H1 (cell line): ENCODE results near the gene EIPR1.

ENCODE experiments used
- CREB1 ChIP-seq: IDR thresholded peaks from 2 replicates; pipeline ENCODE4 v1.6.1; 2012; ENCODE audit warnings: inconsistent platforms
- GTF2F1 ChIP-seq: IDR thresholded peaks from 2 replicates; pipeline ENCODE4 v1.6.1; 2012; ENCODE audit warnings: low read depth, low read length, improper control_type of control experiment, borderline replicate concordance
- SIN3A ChIP-seq, 2 experiments: IDR thresholded peaks in 1 of 2; conservative IDR thresholded peaks in 1 of 2; 2 replicates each; pipeline ENCODE4 v1.6.1; 2011 to 2012; ENCODE audit warnings: low read length in 2 of 2, improper control_type of control experiment in 1 of 2, low read depth in 1 of 2, mild to moderate bottlenecking in 1 of 2
- TAF1 ChIP-seq: IDR thresholded peaks from 2 replicates; pipeline ENCODE4 v1.6.1; 2011; ENCODE audit warnings: mild to moderate bottlenecking, low read depth, low read length
- TF ChIP-seq, protein P1 (sequence below), 3 experiments: IDR thresholded peaks; 1 replicate in 2 of 3; 2 replicates in 1 of 3; pipeline versions ENCODE4 v1.5.1 to v1.6.1; 2011; ENCODE audit warnings: low read length in 3 of 3, mild to moderate bottlenecking in 3 of 3, inconsistent platforms in 2 of 3, low read depth in 1 of 3, moderate library complexity in 1 of 3; ENCODE audit not compliant: insufficient read depth in 1 of 3; ENCODE audit errors: control extremely low read depth in 1 of 3

DNA sequence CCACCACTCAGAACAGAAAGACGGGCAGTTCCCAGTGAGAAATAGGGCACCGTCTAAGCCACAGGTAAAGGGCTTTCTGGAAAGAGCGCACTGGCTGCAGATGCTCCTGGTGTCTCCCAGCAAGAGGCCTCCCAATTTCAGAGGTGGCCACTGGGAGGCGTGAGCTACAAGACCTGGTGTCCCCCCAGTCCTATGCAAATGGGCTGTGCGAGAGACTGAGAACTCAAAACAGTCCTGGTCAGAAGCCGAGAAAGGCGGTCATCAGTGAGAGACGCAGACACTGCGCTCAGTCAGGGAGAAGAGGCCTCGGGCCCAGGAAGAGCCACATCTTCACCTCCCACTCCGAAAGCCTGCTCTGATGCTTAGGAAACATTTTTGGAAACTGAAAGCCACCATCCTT, 179.5 kb downstream of the EIPR1 start:
- TF ChIP-seq, protein P1, sequence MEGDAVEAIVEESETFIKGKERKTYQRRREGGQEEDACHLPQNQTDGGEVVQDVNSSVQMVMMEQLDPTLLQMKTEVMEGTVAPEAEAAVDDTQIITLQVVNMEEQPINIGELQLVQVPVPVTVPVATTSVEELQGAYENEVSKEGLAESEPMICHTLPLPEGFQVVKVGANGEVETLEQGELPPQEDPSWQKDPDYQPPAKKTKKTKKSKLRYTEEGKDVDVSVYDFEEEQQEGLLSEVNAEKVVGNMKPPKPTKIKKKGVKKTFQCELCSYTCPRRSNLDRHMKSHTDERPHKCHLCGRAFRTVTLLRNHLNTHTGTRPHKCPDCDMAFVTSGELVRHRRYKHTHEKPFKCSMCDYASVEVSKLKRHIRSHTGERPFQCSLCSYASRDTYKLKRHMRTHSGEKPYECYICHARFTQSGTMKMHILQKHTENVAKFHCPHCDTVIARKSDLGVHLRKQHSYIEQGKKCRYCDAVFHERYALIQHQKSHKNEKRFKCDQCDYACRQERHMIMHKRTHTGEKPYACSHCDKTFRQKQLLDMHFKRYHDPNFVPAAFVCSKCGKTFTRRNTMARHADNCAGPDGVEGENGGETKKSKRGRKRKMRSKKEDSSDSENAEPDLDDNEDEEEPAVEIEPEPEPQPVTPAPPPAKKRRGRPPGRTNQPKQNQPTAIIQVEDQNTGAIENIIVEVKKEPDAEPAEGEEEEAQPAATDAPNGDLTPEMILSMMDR (IDR thresholded peaks at IDR 0.05; ENCODE audit: control extremely low read depth in 1 of 3, insufficient read depth in 1 of 3, low read depth in 1 of 3, low read length in 3 of 3), result peak; percentile 53 to 83 (median 67)
- TF ChIP-seq SIN3A (conservative IDR thresholded peaks at IDR 0.05 in 1 of 2, IDR thresholded peaks at IDR 0.05 in 1 of 2; ENCODE audit: low read depth in 1 of 2, low read length in 2 of 2) (no peak), GTF2F1 (no peak), TAF1 (peak; percentile 68; the same call in 1 of the 2 replicates), CREB1 (peak; percentile 74)
